Keratinocyte (primary cell): ENCODE measurements around the gene SAXO1. TPM values are rescaled to one million over a fixed set of nuclear protein-coding genes. Genes with fewer than 3 reads are reported as not detected.

ENCODE experiments used
- DNase-seq: peaks from one replicate; pipeline ENCODE4 v3.0.0-alpha.2; 2011; ENCODE audit warnings: low read depth, missing footprints, low spot score
- FAIRE-seq: peaks from 2 replicates; lab custom pipeline; 2011; peaks lifted over from hg19 to GRCh38; lab: Jason Lieb, UNC
- H2AFZ ChIP-seq: 2 replicates; pipeline ENCODE4 v1.6.0; 2012; ENCODE audit warnings: low read length, control low read depth, inconsistent platforms; ENCODE audit not compliant: control insufficient read depth
- H3K27ac ChIP-seq: 2 replicates; pipeline ENCODE4 v1.5.1; 2011; ENCODE audit warnings: low read length; ENCODE audit not compliant: control insufficient read depth, insufficient read depth
- H3K27me3 ChIP-seq: 3 replicates; pipeline ENCODE4 v1.6.0; 2011; ENCODE audit warnings: low read length; ENCODE audit not compliant: control insufficient read depth, insufficient read depth; ENCODE audit errors: extremely low read depth
- H3K36me3 ChIP-seq, 2 experiments: 2 replicates in 1 of 2; 3 replicates in 1 of 2; pipeline ENCODE4 v1.5.1; 2011; ENCODE audit warnings: low read length in 2 of 2, mild to moderate bottlenecking in 1 of 2; ENCODE audit not compliant: control insufficient read depth in 2 of 2, insufficient read depth in 2 of 2; ENCODE audit errors: extremely low read depth in 1 of 2
- H3K4me1 ChIP-seq: 3 replicates; pipeline ENCODE4 v1.5.1; 2011; ENCODE audit warnings: low read length; ENCODE audit not compliant: control insufficient read depth, insufficient read depth; ENCODE audit errors: extremely low read depth
- H3K4me2 ChIP-seq: 3 replicates; pipeline ENCODE4 v1.6.0; 2011; ENCODE audit warnings: low read depth, low read length; ENCODE audit not compliant: control insufficient read depth, insufficient read depth; ENCODE audit errors: extremely low read depth
- H3K4me3 ChIP-seq, 3 experiments: fragments of 200-600 bp in 1 of 3; sonication (generic) in 1 of 3; 2 replicates in 2 of 3; 3 replicates in 1 of 3; pipeline ENCODE4 v1.5.1; 2011 to 2016; ENCODE audit warnings: low read length in 3 of 3, mild to moderate bottlenecking in 3 of 3, control low read depth in 2 of 3, inconsistent platforms in 1 of 3, low read depth in 1 of 3, mixed read lengths in 1 of 3, mixed run types in 1 of 3, moderate library complexity in 1 of 3; ENCODE audit not compliant: control insufficient read depth in 2 of 3, insufficient read depth in 2 of 3; ENCODE audit errors: extremely low read depth in 1 of 3
- H3K79me2 ChIP-seq: 2 replicates; pipeline ENCODE4 v1.6.0; 2012; ENCODE audit warnings: low read length; ENCODE audit not compliant: control insufficient read depth, insufficient read depth
- H3K9ac ChIP-seq: 3 replicates; pipeline ENCODE4 v1.6.0; 2011; ENCODE audit warnings: low read length; ENCODE audit not compliant: control insufficient read depth, insufficient read depth; ENCODE audit errors: extremely low read depth
- H3K9me1 ChIP-seq: 3 replicates; pipeline ENCODE4 v1.6.0; 2011; ENCODE audit warnings: low read length; ENCODE audit not compliant: control insufficient read depth, insufficient read depth; ENCODE audit errors: extremely low read depth
- H3K9me3 ChIP-seq: 2 replicates; pipeline ENCODE4 v1.5.1; 2012; ENCODE audit warnings: low read depth, low read length; ENCODE audit not compliant: control insufficient read depth
- H4K20me1 ChIP-seq: 3 replicates; pipeline ENCODE4 v1.6.0; 2011; ENCODE audit warnings: low read length; ENCODE audit not compliant: control insufficient read depth, insufficient read depth; ENCODE audit errors: extremely low read depth
- EZH2 ChIP-seq: IDR thresholded peaks from one replicate; pipeline ENCODE4 v1.6.1; 2012; ENCODE audit warnings: inconsistent platforms, mild to moderate bottlenecking, low read length, moderate library complexity
- dilution Hi-C: fragments of 300-500 bp; cut with MboI; formaldehyde crosslinking; loops from one replicate; pipeline ENCODE4 v1.7.0; 2020; ENCODE audit warnings: low sequenced_read_pairs; ENCODE audit not compliant: extremely low pct_ligation_motif_present
- polyA plus RNA-seq, 5 experiments: library from polyadenylated mRNA; depleted of rRNA in 3 of 5; stranded (reverse) in 3 of 5; stranded (forward) in 1 of 5; unstranded in 1 of 5; fragments of >200 nt; gene quantifications; 1 replicate in 1 of 5; 2 replicates in 3 of 5; 3 replicates in 1 of 5; pipeline versions ENCODE4 v1.2.1 to v1.2.3, GENCODE V29; 2011 to 2012; ENCODE audit warnings: missing spikeins in 2 of 5, low read depth in 1 of 5, low replicate concordance in 1 of 5
- TF ChIP-seq, protein P1 (sequence below), 3 experiments: IDR thresholded peaks in 1 of 3; conservative IDR thresholded peaks in 1 of 3; optimal IDR thresholded peaks in 1 of 3; 2 replicates in 2 of 3; 3 replicates in 1 of 3; pipeline versions ENCODE3 to v1.5.1; 2011; ENCODE audit warnings: low read length in 3 of 3, mild to moderate bottlenecking in 3 of 3, moderate library complexity in 2 of 3, control low read depth in 1 of 3, inconsistent platforms in 1 of 3; ENCODE audit not compliant: insufficient read depth in 2 of 3; ENCODE audit errors: extremely low read depth in 1 of 3

Gene SAXO1
- polyA plus RNA-seq, 1 donor (not counting 4 experiments of a cell fraction or from before 2014, with no cell fraction given): not detected

- no peak overlapping the region for H3K9ac ChIP-seq
- H3K27me3 ChIP-seq: no peaks in the 10 kb centered on the region
- H2AFZ ChIP-seq: no peak overlapping the region
- no peaks in the 10 kb centered on the region for H3K9me1 ChIP-seq
- dilution Hi-C loops: no loop called here
- H3K27ac ChIP-seq: no peak overlapping the region
- DNase-seq (no peak), FAIRE-seq (no peak)
- H3K9me3 ChIP-seq: no peaks in the 10 kb centered on the region
- H3K4me1 ChIP-seq: peaks cover 10% of the 10 kb centered on the region
- H4K20me1 ChIP-seq: no peaks in the 10 kb centered on the region
- H3K4me3 ChIP-seq: no peak overlapping the region
- no peaks in the 10 kb centered on the region for H3K79me2 ChIP-seq
- no peaks in the 10 kb centered on the region for H3K36me3 ChIP-seq
- no peak overlapping the region for H3K4me2 ChIP-seq
- no peak for TF ChIP-seq EZH2
- TF ChIP-seq, protein P1, sequence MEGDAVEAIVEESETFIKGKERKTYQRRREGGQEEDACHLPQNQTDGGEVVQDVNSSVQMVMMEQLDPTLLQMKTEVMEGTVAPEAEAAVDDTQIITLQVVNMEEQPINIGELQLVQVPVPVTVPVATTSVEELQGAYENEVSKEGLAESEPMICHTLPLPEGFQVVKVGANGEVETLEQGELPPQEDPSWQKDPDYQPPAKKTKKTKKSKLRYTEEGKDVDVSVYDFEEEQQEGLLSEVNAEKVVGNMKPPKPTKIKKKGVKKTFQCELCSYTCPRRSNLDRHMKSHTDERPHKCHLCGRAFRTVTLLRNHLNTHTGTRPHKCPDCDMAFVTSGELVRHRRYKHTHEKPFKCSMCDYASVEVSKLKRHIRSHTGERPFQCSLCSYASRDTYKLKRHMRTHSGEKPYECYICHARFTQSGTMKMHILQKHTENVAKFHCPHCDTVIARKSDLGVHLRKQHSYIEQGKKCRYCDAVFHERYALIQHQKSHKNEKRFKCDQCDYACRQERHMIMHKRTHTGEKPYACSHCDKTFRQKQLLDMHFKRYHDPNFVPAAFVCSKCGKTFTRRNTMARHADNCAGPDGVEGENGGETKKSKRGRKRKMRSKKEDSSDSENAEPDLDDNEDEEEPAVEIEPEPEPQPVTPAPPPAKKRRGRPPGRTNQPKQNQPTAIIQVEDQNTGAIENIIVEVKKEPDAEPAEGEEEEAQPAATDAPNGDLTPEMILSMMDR (optimal IDR thresholded peaks at IDR 0.05 in 1 of 3, IDR thresholded peaks at IDR 0.05 in 1 of 3, conservative IDR thresholded peaks at IDR 0.05 in 1 of 3; ENCODE audit: extremely low read depth in 1 of 3, insufficient read depth in 2 of 3, low read length in 3 of 3): no peak
These were observed 111.5 kb downstream of the SAXO1 start for GRCh38 chr9:18921366-18922075.

DNA sequence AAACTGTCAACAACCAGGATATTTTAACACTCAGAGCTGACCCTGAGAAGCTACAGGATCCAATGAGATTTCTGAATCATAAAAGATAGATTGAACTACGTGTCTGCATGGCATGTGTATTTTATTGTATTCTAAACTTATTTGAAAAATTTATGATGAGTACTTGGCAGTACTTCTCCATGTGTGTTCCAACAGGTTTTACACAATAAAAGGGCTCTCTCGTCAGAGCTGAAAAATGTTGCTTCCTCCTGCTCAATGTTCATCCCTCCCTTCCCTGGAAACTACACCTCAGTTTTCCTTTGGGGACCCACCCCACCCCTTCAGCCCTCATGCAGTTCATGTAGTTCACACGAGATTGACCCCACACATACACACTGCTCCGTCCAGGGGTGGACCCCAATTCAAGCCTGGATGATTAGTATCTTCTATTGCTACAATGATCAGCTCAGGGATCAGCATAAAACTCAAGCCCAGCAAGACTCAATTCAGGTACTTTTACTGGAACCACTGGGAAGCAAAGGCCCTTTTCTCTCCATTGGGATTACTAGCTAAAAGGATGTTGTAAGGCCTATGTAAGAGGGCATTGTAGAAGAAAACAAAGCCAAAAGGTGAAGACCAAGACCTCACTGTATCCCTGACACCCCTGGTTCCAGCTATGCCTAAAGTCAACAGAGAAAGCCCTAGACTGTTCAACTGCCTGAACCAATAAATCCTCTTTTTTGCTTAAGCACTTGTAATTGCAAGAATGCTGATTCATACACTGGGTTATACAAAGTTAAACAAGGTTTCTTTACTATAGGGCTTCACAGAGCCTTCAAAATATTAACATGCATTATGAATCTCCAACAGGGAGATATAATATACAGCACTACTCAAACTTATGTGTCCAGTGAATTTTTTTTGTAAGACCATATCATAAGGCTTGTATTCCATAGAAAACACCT lies 112.6 kb downstream of the SAXO1 start:
- Histone ChIP-seq H3K27ac (no peak overlapping the region), H3K4me2 (peak overlapping the region; percentile 25), H3K27me3 (no peaks in the 10 kb centered on the region), H4K20me1 (no peaks in the 10 kb centered on the region), H2AFZ (peak overlapping the region; percentile 44), H3K36me3 (no peaks in the 10 kb centered on the region), H3K9ac (no peak overlapping the region), H3K9me1 (no peaks in the 10 kb centered on the region), H3K79me2 (no peaks in the 10 kb centered on the region), H3K4me3 (no peak overlapping the region), H3K9me3 (no peaks in the 10 kb centered on the region), H3K4me1 (peaks cover 10% of the 10 kb centered on the region)
- DNase-seq (no peak), FAIRE-seq (peak; percentile 13)
- dilution Hi-C loops: no loop called here
- TF ChIP-seq, protein P1 (optimal IDR thresholded peaks at IDR 0.05 in 1 of 3, IDR thresholded peaks at IDR 0.05 in 1 of 3, conservative IDR thresholded peaks at IDR 0.05 in 1 of 3; ENCODE audit: extremely low read depth in 1 of 3, insufficient read depth in 2 of 3, low read length in 3 of 3): no peak
- no peak for TF ChIP-seq EZH2
